IgD-negative memory B cell (primary cell): ENCODE measurements around the gene ITGAL. TPM values are rescaled to one million over a fixed set of nuclear protein-coding genes. Genes with fewer than 3 reads are reported as not detected.

ENCODE experiments used
- H3K27ac Mint-ChIP-seq, 3 donors: one replicate each; pipeline ENCODE4 v1.8.0; 2020 to 2022; ENCODE audit warnings: mild to moderate bottlenecking in 3 of 3, mixed read lengths in 3 of 3, moderate library complexity in 1 of 3
- H3K27me3 Mint-ChIP-seq: one replicate; pipeline ENCODE4 v1.8.0; 2021; ENCODE audit warnings: mixed read lengths
- H3K36me3 Mint-ChIP-seq: one replicate; pipeline ENCODE4 v1.8.0; 2020; ENCODE audit warnings: mild to moderate bottlenecking, mixed read lengths
- H3K4me1 Mint-ChIP-seq, 3 donors: one replicate each; pipeline ENCODE4 v1.8.0; 2020 to 2022; ENCODE audit warnings: mixed read lengths in 3 of 3, mild to moderate bottlenecking in 1 of 3
- H3K4me3 Mint-ChIP-seq, 4 donors: one replicate each; pipeline ENCODE4 v1.8.0; 2020 to 2022; ENCODE audit warnings: mild to moderate bottlenecking in 4 of 4, mixed read lengths in 4 of 4, moderate library complexity in 3 of 4
- H3K9me3 Mint-ChIP-seq, 3 donors: one replicate each; pipeline ENCODE4 v1.8.0; 2020 to 2021; ENCODE audit warnings: mixed read lengths in 3 of 3, mild to moderate bottlenecking in 1 of 3
- polyA plus RNA-seq: library from polyadenylated mRNA; unstranded; fragments of 300-500 nt; fragmentation: Illumina TruSeq; gene quantifications from one replicate; pipeline ENCODE4 v1.2.3, GENCODE V29; 2021

The ITGAL gene
- polyA plus RNA-seq, 1 donor from 2014 or later = 51.9 TPM

- Mint-ChIP-seq H3K36me3 (peaks cover 3% of the 10 kb centered on the region), H3K27ac (peak overlapping the region in 2 of 3 donors; percentile 46 to 92), H3K9me3 (no peaks in the 10 kb centered on the region), H3K27me3 (no peaks in the 10 kb centered on the region), H3K4me3 (peak overlapping the region in 1 of 4 donors; percentile 49), H3K4me1 (peaks cover 9 to 14% (median 12%) of the 10 kb centered on the region in 3 donors)
Observed at GRCh38 chr16:30523768-30524574, 51.4 kb downstream of the ITGAL start.

- peak overlapping the region in 1 of 3 donors; percentile 92 for H3K27ac Mint-ChIP-seq
- H3K4me3 Mint-ChIP-seq = peak overlapping the region in 3 of 4 donors; percentile 11 to 82 (median 55)
- H3K4me1 Mint-ChIP-seq = peaks cover 9 to 14% (median 12%) of the 10 kb centered on the region in 3 donors
- H3K36me3 Mint-ChIP-seq = peaks cover 3% of the 10 kb centered on the region
- H3K27me3 Mint-ChIP-seq = no peaks in the 10 kb centered on the region
- H3K9me3 Mint-ChIP-seq = no peaks in the 10 kb centered on the region
Observed at GRCh38 chr16:30524575-30525568, 52.3 kb downstream of the ITGAL start.

GRCh38 chr16:30525844-30526136 is 53.2 kb downstream of the ITGAL start:
- H3K4me3 Mint-ChIP-seq = peak overlapping the region; percentile 89 to 97 (median 96)
- peaks cover 9 to 14% (median 12%) of the 10 kb centered on the region in 3 donors for H3K4me1 Mint-ChIP-seq
- no peaks in the 10 kb centered on the region for H3K36me3 Mint-ChIP-seq
- no peaks in the 10 kb centered on the region for H3K27me3 Mint-ChIP-seq
- no peaks in the 10 kb centered on the region for H3K9me3 Mint-ChIP-seq
- peak overlapping the region; percentile 81 to 92 (median 89) for H3K27ac Mint-ChIP-seq

- H3K36me3 Mint-ChIP-seq = no peaks in the 10 kb centered on the region
- H3K4me1 Mint-ChIP-seq = peaks cover 9 to 14% (median 12%) of the 10 kb centered on the region in 3 donors
- peak within 1 kb of the TSS; percentile 94 to 99 (median 97) for H3K27ac Mint-ChIP-seq
- H3K9me3 Mint-ChIP-seq = no peaks in the 10 kb centered on the region
- H3K27me3 Mint-ChIP-seq = no peaks in the 10 kb centered on the region
- H3K4me3 Mint-ChIP-seq = peak within 1 kb of the TSS; percentile 89 to 97 (median 96)
Observed at GRCh38 chr16:30526137-30526822, 53.7 kb downstream of the ITGAL start, which contains the start of gene ZNF768. ZNF768 (minus strand) TSS chr16:30526566; CDS start chr16:30526413, 153 bp downstream.

GRCh38 chr16:30526823-30527634 is 54.5 kb downstream of the ITGAL start:
- Mint-ChIP-seq H3K27ac (peak overlapping the region; percentile 94 to 99 (median 97)), H3K4me3 (peak overlapping the region; percentile 85 to 95 (median 92)), H3K27me3 (no peaks in the 10 kb centered on the region), H3K36me3 (no peaks in the 10 kb centered on the region), H3K4me1 (peaks cover 9 to 14% (median 12%) of the 10 kb centered on the region in 3 donors), H3K9me3 (no peaks in the 10 kb centered on the region)

- Mint-ChIP-seq H3K27ac (peak overlapping the region; percentile 94 to 99 (median 97)), H3K4me1 (peaks cover 9 to 14% (median 12%) of the 10 kb centered on the region in 3 donors), H3K27me3 (no peaks in the 10 kb centered on the region), H3K36me3 (no peaks in the 10 kb centered on the region), H3K4me3 (peak overlapping the region; percentile 85 to 95 (median 92)), H3K9me3 (no peaks in the 10 kb centered on the region)
Observed at GRCh38 chr16:30527635-30528178, 55.2 kb downstream of the ITGAL start.

GRCh38 chr16:30528799-30529457 is 56.4 kb downstream of the ITGAL start:
- Mint-ChIP-seq H3K4me3 (peak overlapping the region in 1 of 4 donors; percentile 91), H3K36me3 (no peaks in the 10 kb centered on the region), H3K9me3 (no peaks in the 10 kb centered on the region), H3K27ac (peak overlapping the region in 2 of 3 donors; percentile 71 to 99), H3K27me3 (no peaks in the 10 kb centered on the region), H3K4me1 (peaks cover 9 to 17% (median 15%) of the 10 kb centered on the region in 3 donors)

- Mint-ChIP-seq H3K4me3 (peak overlapping the region in 1 of 4 donors; percentile 91), H3K27ac (peak overlapping the region in 1 of 3 donors; percentile 71), H3K4me1 (peaks cover 15 to 17% (median 16%) of the 10 kb centered on the region in 3 donors)
Observed at GRCh38 chr16:30530163-30531037, 57.9 kb downstream of the ITGAL start.

GRCh38 chr16:30532285-30533145 is 60.0 kb downstream of the ITGAL start:
- H3K27ac Mint-ChIP-seq = no peak overlapping the region
- H3K4me3 Mint-ChIP-seq = peak overlapping the region in 3 of 4 donors; percentile 73 to 91 (median 89)
- no peaks in the 10 kb centered on the region for H3K27me3 Mint-ChIP-seq
- H3K4me1 Mint-ChIP-seq = peaks cover 16 to 22% (median 22%) of the 10 kb centered on the region in 3 donors
- H3K9me3 Mint-ChIP-seq = no peaks in the 10 kb centered on the region
- peaks cover 1% of the 10 kb centered on the region for H3K36me3 Mint-ChIP-seq

More at GRCh38 chr16:30530163-30531037, 57.9 kb downstream of the ITGAL start:
- H3K36me3 Mint-ChIP-seq = no peaks in the 10 kb centered on the region
- no peaks in the 10 kb centered on the region for H3K9me3 Mint-ChIP-seq
- H3K27me3 Mint-ChIP-seq = no peaks in the 10 kb centered on the region

GRCh38 chr16:30533146-30533522 is 60.6 kb downstream of the ITGAL start:
- Mint-ChIP-seq H3K27ac (peak overlapping the region in 2 of 3 donors; percentile 82 to 99), H3K4me1 (peaks cover 12 to 21% (median 16%) of the 10 kb centered on the region in 3 donors), H3K9me3 (no peaks in the 10 kb centered on the region), H3K4me3 (peak overlapping the region in 3 of 4 donors; percentile 73 to 90 (median 89)), H3K27me3 (no peaks in the 10 kb centered on the region), H3K36me3 (peaks cover 1% of the 10 kb centered on the region)

- H3K4me3 Mint-ChIP-seq = peak overlapping the region; percentile 90 to 100 (median 96)
- peak overlapping the region; percentile 76 to 99 (median 94) for H3K27ac Mint-ChIP-seq
- peaks cover 1% of the 10 kb centered on the region for H3K36me3 Mint-ChIP-seq
- no peaks in the 10 kb centered on the region for H3K27me3 Mint-ChIP-seq
- no peaks in the 10 kb centered on the region for H3K9me3 Mint-ChIP-seq
- peaks cover 9 to 18% (median 16%) of the 10 kb centered on the region in 3 donors for H3K4me1 Mint-ChIP-seq
Observed at GRCh38 chr16:30533748-30534367, 61.3 kb downstream of the ITGAL start.
